ENCODE measurements around the gene PPIC. TPM values are rescaled to one million over a fixed set of nuclear protein-coding genes. Genes with fewer than 3 reads are reported as not detected.
A peak's percentile ranks its signal among the peaks of the same experiment; 100 is the strongest.

PPIC gene
- total and polyA plus RNA-seq, 2 experiments from 2014 or later: 116 to 244 TPM

DNA sequence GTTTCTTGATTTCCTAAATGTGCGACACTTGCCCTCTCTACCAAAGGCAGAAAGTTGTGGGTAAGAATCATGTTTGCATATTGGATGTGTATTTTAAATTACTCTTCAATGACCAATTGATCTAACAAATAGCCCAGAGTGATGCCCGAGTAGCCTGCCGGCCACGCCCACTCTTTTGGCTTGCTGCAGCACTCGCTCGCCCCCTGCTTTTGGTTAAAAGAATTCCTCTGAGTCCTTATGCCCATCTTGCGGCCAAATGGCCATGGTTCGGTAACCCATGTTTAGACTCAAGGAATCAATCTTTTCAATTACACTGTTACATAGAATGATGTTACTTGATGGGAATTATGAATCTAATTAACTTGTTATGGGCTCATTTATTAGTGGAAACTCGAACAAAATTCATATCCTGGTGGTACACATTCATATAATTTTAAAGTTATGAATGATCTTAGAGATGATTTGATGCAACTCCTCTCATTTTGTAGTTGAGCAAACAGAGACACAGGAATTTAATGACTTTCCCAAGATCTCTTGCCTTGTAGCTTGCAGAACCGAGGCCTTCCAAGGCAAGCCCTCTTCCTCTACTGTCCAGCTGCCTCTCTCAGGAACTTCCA, 36.5 kb downstream of the PPIC start:
- TF ChIP-seq EZH2 (IDR thresholded peaks at IDR 0.05; ENCODE audit: insufficient read depth, poor library complexity, severe bottlenecking) (no peak), EZH2phosphoT487 (IDR thresholded peaks at IDR 0.05; ENCODE audit: insufficient read depth, low read depth) (no peak)
- Histone ChIP-seq H2AFZ (no peak overlapping the region), H3K27ac (no peak overlapping the region), H3F3A (ENCODE audit: insufficient read depth) (no peaks in the 10 kb centered on the region), H3K36me3 (ENCODE audit: low read depth) (peaks cover 8% of the 10 kb centered on the region; the same call in 1 of the 2 replicates), H3K27me3 (replicated peaks; ENCODE audit: insufficient read depth) (no peaks in the 10 kb centered on the region), H3K9ac (no peak overlapping the region), H3K79me2 (ENCODE audit: insufficient read depth) (no peaks in the 10 kb centered on the region), H3K9me2 (ENCODE audit: insufficient read depth) (no peaks in the 10 kb centered on the region), H3K4me1 (ENCODE audit: insufficient read depth) (no peaks in the 10 kb centered on the region), H3K9me3 (ENCODE audit: low read depth) (no peaks in the 10 kb centered on the region), H3K4me3 (no peak overlapping the region), H4K20me1 (ENCODE audit: insufficient read depth) (no peaks in the 10 kb centered on the region), H3K4me2 (ENCODE audit: unreplicated experiment) (no peak overlapping the region)
- WGBS, 2 experiments (ENCODE audit: low coverage in 1 of 2, low lambda C conversion rate in 2 of 2, missing lambda C conversion rate in 2 of 2): 63 to 67% methylated on average over 10 of the region's 10 CpGs
- in situ Hi-C loops (cut with MboI): no loop called here
- DNase-seq: peak; percentile 64

DNA sequence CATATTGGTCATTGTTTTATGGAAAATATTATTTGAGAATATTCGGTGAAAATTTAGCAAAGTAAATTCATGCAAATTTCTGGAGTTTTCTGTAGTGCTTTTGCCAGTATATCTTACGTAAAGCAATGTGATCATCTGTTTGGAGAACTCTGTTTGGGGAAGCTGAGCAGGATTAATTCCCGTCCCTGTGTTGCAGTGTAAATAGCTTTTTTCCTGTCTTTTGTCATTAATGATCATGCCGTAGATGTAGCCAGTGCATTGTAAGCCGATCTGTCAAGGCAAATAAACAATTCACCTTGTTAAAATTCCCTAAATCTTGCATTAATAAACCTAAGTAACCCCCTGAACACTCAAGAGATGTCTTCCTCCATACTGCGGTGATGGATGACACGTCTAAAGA, 39.2 kb downstream of the PPIC start:
- no peak for DNase-seq
- Histone ChIP-seq H3K9me3 (ENCODE audit: low read depth) (no peaks in the 10 kb centered on the region), H3K4me3 (no peak overlapping the region), H3K4me1 (ENCODE audit: insufficient read depth) (no peaks in the 10 kb centered on the region), H3K9ac (no peak overlapping the region), H3K4me2 (ENCODE audit: unreplicated experiment) (no peak overlapping the region), H4K20me1 (ENCODE audit: insufficient read depth) (no peaks in the 10 kb centered on the region), H2AFZ (no peak overlapping the region), H3K79me2 (ENCODE audit: insufficient read depth) (no peaks in the 10 kb centered on the region), H3K27me3 (replicated peaks; ENCODE audit: insufficient read depth) (no peaks in the 10 kb centered on the region), H3F3A (ENCODE audit: insufficient read depth) (no peaks in the 10 kb centered on the region), H3K36me3 (ENCODE audit: low read depth) (peaks cover 8% of the 10 kb centered on the region; the same call in 1 of the 2 replicates), H3K27ac (no peak overlapping the region), H3K9me2 (ENCODE audit: insufficient read depth) (no peaks in the 10 kb centered on the region)
- no peak for TF ChIP-seq EZH2 (IDR thresholded peaks at IDR 0.05; ENCODE audit: insufficient read depth, poor library complexity, severe bottlenecking)
- no peak for TF ChIP-seq EZH2phosphoT487 (IDR thresholded peaks at IDR 0.05; ENCODE audit: insufficient read depth, low read depth)
- in situ Hi-C loops (cut with MboI): no loop called here
- WGBS, 2 experiments (ENCODE audit: low coverage in 1 of 2, low lambda C conversion rate in 2 of 2, missing lambda C conversion rate in 2 of 2): 92 to 95% methylated on average over 7 of the region's 7 CpGs

DNA sequence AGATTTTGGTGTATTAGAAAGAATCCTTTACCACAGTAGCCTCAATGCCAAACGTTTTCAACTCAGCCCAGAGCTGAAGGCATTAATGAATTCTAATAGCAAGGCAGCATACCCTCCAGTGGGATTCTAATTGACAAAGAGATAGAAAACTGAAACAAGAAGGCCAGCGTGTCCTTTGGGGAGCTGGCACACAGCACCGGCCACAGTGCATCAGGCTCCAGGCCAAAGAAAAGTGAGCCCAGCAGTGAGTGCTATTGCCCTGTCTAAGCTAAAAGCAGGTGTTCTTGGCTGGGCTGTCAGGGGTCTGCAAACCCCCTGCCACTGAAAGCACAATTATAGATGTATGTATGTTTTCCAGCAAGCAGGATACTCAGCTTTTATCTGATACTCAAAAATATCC, 40.4 kb downstream of the PPIC start:
- Histone ChIP-seq H2AFZ (no peak overlapping the region), H3K4me3 (no peak overlapping the region), H3K9ac (no peak overlapping the region), H3K4me2 (ENCODE audit: unreplicated experiment) (no peak overlapping the region), H3K4me1 (ENCODE audit: insufficient read depth) (no peaks in the 10 kb centered on the region), H4K20me1 (ENCODE audit: insufficient read depth) (no peaks in the 10 kb centered on the region), H3K36me3 (ENCODE audit: low read depth) (peaks cover 4% of the 10 kb centered on the region; the same call in 1 of the 2 replicates), H3K27ac (no peak overlapping the region), H3F3A (ENCODE audit: insufficient read depth) (no peaks in the 10 kb centered on the region), H3K27me3 (replicated peaks; ENCODE audit: insufficient read depth) (no peaks in the 10 kb centered on the region), H3K9me2 (ENCODE audit: insufficient read depth) (no peaks in the 10 kb centered on the region), H3K9me3 (ENCODE audit: low read depth) (no peaks in the 10 kb centered on the region), H3K79me2 (ENCODE audit: insufficient read depth) (no peaks in the 10 kb centered on the region)
- WGBS, 2 experiments (ENCODE audit: low coverage in 1 of 2, low lambda C conversion rate in 2 of 2, missing lambda C conversion rate in 2 of 2): 85 to 86% methylated on average over 3 of the region's 3 CpGs
- in situ Hi-C loops (cut with MboI): no loop called here
- DNase-seq: no peak
- TF ChIP-seq EZH2phosphoT487 (IDR thresholded peaks at IDR 0.05; ENCODE audit: insufficient read depth, low read depth) (no peak), EZH2 (IDR thresholded peaks at IDR 0.05; ENCODE audit: insufficient read depth, poor library complexity, severe bottlenecking) (no peak)

DNA sequence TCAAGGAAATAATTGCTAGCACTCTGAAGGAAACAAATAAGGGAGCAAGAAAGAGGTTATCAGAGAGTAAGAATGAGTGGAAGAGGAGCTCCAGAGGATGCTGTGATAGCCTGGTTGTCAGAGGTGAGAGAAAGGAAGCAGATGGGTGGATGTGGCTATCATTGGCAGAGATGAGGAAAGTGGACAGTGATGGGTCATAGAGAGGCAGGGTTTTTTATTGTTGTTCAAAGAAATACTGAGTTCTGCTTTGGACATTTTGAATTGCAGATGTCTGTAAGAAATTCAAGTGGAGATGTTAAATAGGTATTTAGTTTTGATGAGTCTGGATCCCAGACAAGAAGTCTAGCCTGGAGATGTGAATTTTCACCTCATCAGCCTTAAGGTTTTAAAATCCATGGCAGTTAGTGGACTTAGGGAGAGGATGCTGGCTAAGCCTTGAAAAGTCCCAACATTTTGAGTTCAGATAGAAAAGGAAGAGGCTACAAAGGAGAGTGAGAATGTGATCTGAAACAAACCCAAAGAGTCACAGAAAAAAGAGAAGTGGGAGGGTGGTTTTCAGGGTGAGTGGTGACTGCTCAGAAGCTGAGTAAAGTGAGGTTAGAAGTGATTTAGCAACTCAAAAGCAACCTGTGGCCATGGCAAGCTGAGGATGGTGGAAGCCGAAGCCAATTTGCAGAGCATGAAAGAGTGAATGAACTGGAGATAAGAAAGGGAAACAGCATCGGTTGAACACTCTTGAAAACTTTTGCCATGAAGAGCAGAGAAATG, 50.4 kb downstream of the PPIC start:
- Histone ChIP-seq H3K9me2 (ENCODE audit: insufficient read depth) (no peaks in the 10 kb centered on the region), H3K4me1 (ENCODE audit: insufficient read depth) (no peaks in the 10 kb centered on the region), H3K9me3 (ENCODE audit: low read depth) (no peaks in the 10 kb centered on the region), H3K4me3 (no peak overlapping the region), H4K20me1 (ENCODE audit: insufficient read depth) (no peaks in the 10 kb centered on the region), H3K9ac (no peak overlapping the region), H3K36me3 (ENCODE audit: low read depth) (no peaks in the 10 kb centered on the region), H3F3A (ENCODE audit: insufficient read depth) (no peaks in the 10 kb centered on the region), H2AFZ (no peak overlapping the region), H3K79me2 (ENCODE audit: insufficient read depth) (no peaks in the 10 kb centered on the region), H3K27me3 (replicated peaks; ENCODE audit: insufficient read depth) (no peaks in the 10 kb centered on the region), H3K4me2 (ENCODE audit: unreplicated experiment) (no peak overlapping the region), H3K27ac (no peak overlapping the region)
- no peak for DNase-seq
- TF ChIP-seq EZH2phosphoT487 (IDR thresholded peaks at IDR 0.05; ENCODE audit: insufficient read depth, low read depth) (no peak), EZH2 (IDR thresholded peaks at IDR 0.05; ENCODE audit: insufficient read depth, poor library complexity, severe bottlenecking) (no peak)
- in situ Hi-C loops (cut with MboI): no loop called here
- WGBS, 2 experiments (ENCODE audit: low coverage in 1 of 2, low lambda C conversion rate in 2 of 2, missing lambda C conversion rate in 2 of 2): 94 to 100% methylated on average over 2 of the region's 2 CpGs

Measured in GM23248 (cell line).